B cell (primary cell): ENCODE measurements around the gene FAM20C. TPM values are rescaled to one million over a fixed set of nuclear protein-coding genes. Genes with fewer than 3 reads are reported as not detected.

Source experiments
- ATAC-seq: fragments of 200-7000 bp; cut with Tn5 transposase; one replicate; pipeline ENCODE4 v1.10.0; 2021; ENCODE audit warnings: low read depth, mild to moderate bottlenecking, moderate number of reproducible peaks, moderate library complexity
- CTCF ChIA-PET: fragments of 350-600 bp; sonication (Branson Sonifier 250); formaldehyde crosslinking; loops from one replicate; lab custom pipeline; 2021; ENCODE audit warnings: antibody characterized with exemption, inconsistent platforms; lab: Charles Lee
- POLR2A ChIA-PET: fragments of 350-600 bp; sonication (Branson Sonifier 250); formaldehyde crosslinking; loops from one replicate; lab custom pipeline; 2021; ENCODE audit warnings: antibody characterized with exemption; lab: Charles Lee
- DNase-seq: peaks from one replicate; pipeline ENCODE4 v3.0.0; 2013
- H2AFZ ChIP-seq: 2 replicates; pipeline ENCODE4 v1.6.1; 2012; ENCODE audit warnings: mild to moderate bottlenecking, low read depth, low read length; ENCODE audit not compliant: insufficient read depth, poor library complexity, severe bottlenecking
- H3K27ac ChIP-seq, 2 donors: 1 replicate in 1 of 2; 2 replicates in 1 of 2; pipeline ENCODE4 v1.5.1; 2012 to 2013; ENCODE audit warnings: low read length in 2 of 2, mild to moderate bottlenecking in 2 of 2, moderate library complexity in 1 of 2
- H3K27me3 ChIP-seq, 4 experiments: fragments of 200-600 bp in 1 of 4; sonication (generic) in 1 of 4; replicated peaks in 1 of 4; 1 replicate in 2 of 4; 2 replicates in 2 of 4; pipeline versions ENCODE4 v1.6.1 to v1.7.0; 2013 to 2016; ENCODE audit warnings: low read length in 3 of 4, mild to moderate bottlenecking in 2 of 4, mixed read lengths in 1 of 4, moderate library complexity in 1 of 4; ENCODE audit not compliant: insufficient read depth in 4 of 4, control insufficient read depth in 3 of 4; ENCODE audit errors: control extremely low read depth in 1 of 4
- H3K36me3 ChIP-seq, 2 experiments: replicated peaks in 1 of 2; 1 replicate in 1 of 2; 2 replicates in 1 of 2; pipeline versions ENCODE4 v1.6.1 to v1.7.1; 2013; ENCODE audit warnings: low read length in 1 of 2; ENCODE audit not compliant: insufficient read depth in 2 of 2, control insufficient read depth in 1 of 2; ENCODE audit errors: control extremely low read depth in 1 of 2, extremely low read depth in 1 of 2
- H3K4me1 ChIP-seq, 2 donors: fragments of 200-600 bp in 1 of 2; sonication (generic) in 1 of 2; 1 replicate in 1 of 2; 2 replicates in 1 of 2; pipeline versions ENCODE4 v1.5.1 to v1.6.1; 2013 to 2017; ENCODE audit warnings: low read length in 2 of 2; ENCODE audit not compliant: control insufficient read depth in 2 of 2, insufficient read depth in 2 of 2
- H3K4me2 ChIP-seq: replicated peaks from 2 replicates; pipeline ENCODE3; 2012; ENCODE audit warnings: mild to moderate bottlenecking, low read depth, low read length; ENCODE audit not compliant: poor library complexity, severe bottlenecking
- H3K4me3 ChIP-seq, 5 experiments: fragments of 200-600 bp in 1 of 5; sonication (generic) in 1 of 5; 1 replicate in 3 of 5; 2 replicates in 2 of 5; pipeline versions ENCODE4 v1.5.1 to v1.7.0; 2011 to 2016; ENCODE audit warnings: low read length in 4 of 5, mild to moderate bottlenecking in 4 of 5, low read depth in 2 of 5, control low read depth in 1 of 5, moderate library complexity in 1 of 5; ENCODE audit not compliant: insufficient read depth in 1 of 5; ENCODE audit errors: control extremely low read depth in 1 of 5, extremely low read depth in 1 of 5
- H3K79me2 ChIP-seq: fragments of 200-600 bp; sonication (generic); one replicate; pipeline ENCODE4 v1.6.0; 2016; ENCODE audit warnings: low read length; ENCODE audit not compliant: control insufficient read depth, insufficient read depth
- H3K9ac ChIP-seq: fragments of 200-600 bp; sonication (generic); 2 replicates; pipeline ENCODE4 v1.6.1; 2017; ENCODE audit warnings: mild to moderate bottlenecking, low read length, moderate library complexity
- H3K9me3 ChIP-seq, 3 donors: one replicate each; pipeline versions ENCODE4 v1.6.1 to v1.7.1; 2013; ENCODE audit warnings: low read length in 2 of 3; ENCODE audit not compliant: control insufficient read depth in 2 of 3, insufficient read depth in 1 of 3; ENCODE audit errors: control extremely low read depth in 1 of 3
- H4K20me1 ChIP-seq: 2 replicates; pipeline ENCODE4 v1.6.0; 2012; ENCODE audit warnings: mild to moderate bottlenecking, low read length; ENCODE audit not compliant: insufficient read depth, control insufficient read depth, poor library complexity, severe bottlenecking
- H3K27ac Mint-ChIP-seq: one replicate; pipeline ENCODE4 v1.8.0; 2021; ENCODE audit warnings: mixed read lengths
- H3K27me3 Mint-ChIP-seq: one replicate; pipeline ENCODE4 v1.8.0; 2021; ENCODE audit warnings: mixed read lengths
- H3K4me1 Mint-ChIP-seq: one replicate; pipeline ENCODE4 v1.8.0; 2021; ENCODE audit warnings: mixed read lengths
- H3K4me3 Mint-ChIP-seq: one replicate; pipeline ENCODE4 v1.8.0; 2021; ENCODE audit warnings: mixed read lengths
- H3K9me3 Mint-ChIP-seq: one replicate; pipeline ENCODE4 v1.8.0; 2022; ENCODE audit warnings: mixed read lengths; ENCODE audit not compliant: insufficient read depth
- EZH2 ChIP-seq: IDR thresholded peaks from 2 replicates; pipeline ENCODE4 v1.6.1; 2012; ENCODE audit warnings: borderline replicate concordance, low read depth, mild to moderate bottlenecking, moderate library complexity, low read length; ENCODE audit not compliant: insufficient read depth, poor library complexity, severe bottlenecking
- WGBS: methylation state at CpG from one replicate; pipeline ENCODE4 v1.1.5; 2013; ENCODE audit warnings: missing lambda C conversion rate; ENCODE audit not compliant: insufficient coverage; 5-methylcytosine and 5-hydroxymethylcytosine counted together
- intact Hi-C: fragments of 100-400 bp; cut with micrococcal nuclease; formaldehyde crosslinking; loops from one replicate; pipeline ENCODE4 v1.10.0; 2022
- polyA plus RNA-seq: library from polyadenylated mRNA; depleted of rRNA; stranded (reverse); fragments of >200 nt; gene quantifications from 2 replicates; pipeline ENCODE4 v1.2.3, GENCODE V29; 2012
- total RNA-seq, 2 donors: library from RNA; stranded (reverse); fragments of 120-200 nt in 1 of 2; gene quantifications; 1 replicate in 1 of 2; 2 replicates in 1 of 2; pipeline versions ENCODE4 v1.2.3 to v1.2.4, GENCODE V29; 2013 to 2022
- TF ChIP-seq, protein P1 (sequence below): fragments of 200-600 bp; IDR thresholded peaks from one replicate; pipeline ENCODE4 v1.8.0; 2022; ENCODE audit warnings: antibody characterized with exemption, mild to moderate bottlenecking

FAM20C gene
- total and polyA plus RNA-seq, 2 donors (not counting 1 experiment from before 2014, with no cell fraction given): 0.54 to 0.81 TPM

DNA sequence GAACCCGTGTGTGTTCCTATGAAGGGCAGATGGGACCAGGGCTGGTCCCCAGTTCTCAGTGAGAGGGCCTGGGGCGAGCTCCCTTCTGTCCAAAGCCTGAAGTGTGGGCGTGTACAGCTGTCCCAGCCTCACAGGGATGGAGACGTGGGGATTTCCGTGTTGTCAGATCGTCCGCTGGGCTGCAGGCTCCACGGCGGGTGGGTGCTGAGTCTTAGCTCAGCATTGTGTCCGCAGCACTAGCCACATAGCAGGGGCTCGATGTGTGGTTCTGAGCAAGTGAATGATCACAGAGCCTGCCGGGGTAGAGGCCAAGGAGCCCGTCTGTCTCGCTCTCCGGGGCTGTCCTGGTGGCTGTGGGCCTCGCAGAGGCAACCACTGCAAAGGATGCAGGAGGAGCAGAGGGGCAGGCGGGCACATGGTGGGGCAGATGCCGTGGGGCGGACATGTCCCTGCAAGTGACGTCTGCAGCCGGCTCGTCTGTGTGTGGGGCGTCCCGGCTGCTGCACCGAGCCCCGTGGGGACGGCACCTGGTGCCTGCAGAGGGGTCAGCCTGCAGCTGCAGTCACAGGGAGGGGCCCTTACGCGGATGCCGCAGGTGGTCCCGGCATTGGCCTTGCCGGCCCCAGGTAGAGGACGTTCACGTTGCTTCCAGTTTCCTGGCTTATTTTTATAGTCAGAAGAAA is 30.9 kb downstream of the FAM20C start:
- H3K27me3 Mint-ChIP-seq: no peaks in the 10 kb centered on the region
- no peak overlapping the region for H3K4me3 Mint-ChIP-seq
- 90% methylated on average over 34 of the region's 34 CpGs for WGBS
- Histone ChIP-seq H3K9me3 (peaks cover 0 to 12% (median 0%) of the 10 kb centered on the region in 3 donors), H4K20me1 (no peaks in the 10 kb centered on the region), H3K27ac (no peak overlapping the region), H3K79me2 (no peaks in the 10 kb centered on the region), H3K4me3 (no peak overlapping the region), H3K36me3 (no peaks in the 10 kb centered on the region), H3K4me1 (no peaks in the 10 kb centered on the region), H3K4me2 (no peak overlapping the region), H3K27me3 (no peaks in the 10 kb centered on the region), H2AFZ (no peak overlapping the region), H3K9ac (no peak overlapping the region)
- CTCF ChIA-PET: no interaction called here
- ATAC-seq (no peak), DNase-seq (no peak)
- H3K27ac Mint-ChIP-seq: no peak overlapping the region
- POLR2A ChIA-PET: no interaction called here
- no peak for TF ChIP-seq EZH2
- TF ChIP-seq, protein P1, sequence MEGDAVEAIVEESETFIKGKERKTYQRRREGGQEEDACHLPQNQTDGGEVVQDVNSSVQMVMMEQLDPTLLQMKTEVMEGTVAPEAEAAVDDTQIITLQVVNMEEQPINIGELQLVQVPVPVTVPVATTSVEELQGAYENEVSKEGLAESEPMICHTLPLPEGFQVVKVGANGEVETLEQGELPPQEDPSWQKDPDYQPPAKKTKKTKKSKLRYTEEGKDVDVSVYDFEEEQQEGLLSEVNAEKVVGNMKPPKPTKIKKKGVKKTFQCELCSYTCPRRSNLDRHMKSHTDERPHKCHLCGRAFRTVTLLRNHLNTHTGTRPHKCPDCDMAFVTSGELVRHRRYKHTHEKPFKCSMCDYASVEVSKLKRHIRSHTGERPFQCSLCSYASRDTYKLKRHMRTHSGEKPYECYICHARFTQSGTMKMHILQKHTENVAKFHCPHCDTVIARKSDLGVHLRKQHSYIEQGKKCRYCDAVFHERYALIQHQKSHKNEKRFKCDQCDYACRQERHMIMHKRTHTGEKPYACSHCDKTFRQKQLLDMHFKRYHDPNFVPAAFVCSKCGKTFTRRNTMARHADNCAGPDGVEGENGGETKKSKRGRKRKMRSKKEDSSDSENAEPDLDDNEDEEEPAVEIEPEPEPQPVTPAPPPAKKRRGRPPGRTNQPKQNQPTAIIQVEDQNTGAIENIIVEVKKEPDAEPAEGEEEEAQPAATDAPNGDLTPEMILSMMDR: no peak
- H3K9me3 Mint-ChIP-seq: no peaks in the 10 kb centered on the region
- intact Hi-C loops: no loop called here
- no peaks in the 10 kb centered on the region for H3K4me1 Mint-ChIP-seq

DNA sequence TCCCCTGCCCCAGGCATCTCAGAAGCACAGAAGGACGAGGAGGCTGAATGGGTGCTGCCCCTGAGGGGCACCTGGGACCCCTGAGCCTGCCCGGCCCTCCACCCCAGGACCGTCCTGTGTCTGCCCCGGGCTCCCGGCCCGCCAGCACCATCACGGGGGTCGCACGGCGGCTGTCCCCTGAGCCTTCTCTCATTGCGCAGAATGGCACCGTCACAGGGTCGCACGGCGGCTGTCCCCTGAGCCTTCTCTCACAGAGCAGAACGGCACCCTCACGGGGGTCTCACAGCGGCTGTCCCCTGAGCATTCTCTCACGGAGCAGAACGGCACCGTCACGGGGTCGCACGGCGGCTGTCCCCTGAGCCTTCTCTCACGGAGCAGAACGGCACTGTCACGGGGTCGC is 31.5 kb downstream of the FAM20C start:
- ATAC-seq: no peak
- CTCF ChIA-PET: no interaction called here
- TF ChIP-seq EZH2: no peak

More for the DNA sequence above, 31.5 kb downstream of the FAM20C start:
- Histone ChIP-seq H3K27ac (no peak overlapping the region), H3K9ac (no peak overlapping the region), H3K4me1 (no peaks in the 10 kb centered on the region), H3K4me2 (no peak overlapping the region), H2AFZ (no peak overlapping the region), H3K27me3 (no peaks in the 10 kb centered on the region), H4K20me1 (no peaks in the 10 kb centered on the region), H3K4me3 (no peak overlapping the region), H3K79me2 (no peaks in the 10 kb centered on the region), H3K9me3 (peaks cover 0 to 12% (median 0%) of the 10 kb centered on the region in 3 donors), H3K36me3 (no peaks in the 10 kb centered on the region)
- no peak for DNase-seq
- no peaks in the 10 kb centered on the region for H3K27me3 Mint-ChIP-seq
- no peaks in the 10 kb centered on the region for H3K4me1 Mint-ChIP-seq
- H3K27ac Mint-ChIP-seq: no peak overlapping the region
- POLR2A ChIA-PET: no interaction called here
- H3K9me3 Mint-ChIP-seq: no peaks in the 10 kb centered on the region
- WGBS: 94% methylated on average over 25 of the region's 29 CpGs
- H3K4me3 Mint-ChIP-seq: no peak overlapping the region
- intact Hi-C loops: no loop called here
